Esophagus squamous epithelium (tissue), 4 donors: ENCODE data around the gene KIZ.

ENCODE experiments used
- CTCF ChIP-seq, 6 experiments: fragments of 450-650 bp in 4 of 6; fragments of 200-600 bp in 2 of 6; sonication (generic) in 2 of 6; IDR thresholded peaks; one replicate each; pipeline ENCODE4 v1.5.1; 2016 to 2019; ENCODE audit warnings: antibody characterized with exemption in 6 of 6, mild to moderate bottlenecking in 4 of 6, moderate library complexity in 4 of 6
- POLR2A ChIP-seq, 4 donors: fragments of 450-650 bp; IDR thresholded peaks; one replicate each; pipeline ENCODE4 v1.6.1; 2017; ENCODE audit warnings: antibody characterized with exemption in 4 of 4, mild to moderate bottlenecking in 4 of 4, moderate library complexity in 3 of 4

GRCh38 chr20:21147593-21147992, 21.7 kb downstream of the KIZ start:
- TF ChIP-seq CTCF (IDR thresholded peaks at IDR 0.05): no peak
- TF ChIP-seq POLR2A (IDR thresholded peaks at IDR 0.05): no peak
